Heart right ventricle (tissue), 16 donors: ENCODE measurements around the gene KAT2A. TPM values are rescaled to one million over a fixed set of nuclear protein-coding genes. Genes with fewer than 3 reads are reported as not detected.

Source experiments
- ATAC-seq, 8 donors: fragments of 200-7000 bp; cut with Tn5 transposase; one replicate each; pipeline ENCODE4 v1.9.1; 2020; ENCODE audit warnings: mild to moderate bottlenecking in 8 of 8, moderate library complexity in 8 of 8, moderate number of reproducible peaks in 1 of 8
- DNase-seq, 2 donors: peaks; one replicate each; pipeline ENCODE4 v3.0.0-alpha.2; 2020
- H3K27ac ChIP-seq, 10 donors: fragments of 200-600 bp; sonication (generic) in 2 of 10; one replicate each; pipeline versions ENCODE4 v1.5.0 to v1.8.0; 2020 to 2022; ENCODE audit warnings: mild to moderate bottlenecking in 3 of 10
- H3K27me3 ChIP-seq, 7 donors: fragments of 200-600 bp; one replicate each; pipeline ENCODE4 v1.8.0; 2021 to 2022; ENCODE audit warnings: mild to moderate bottlenecking in 2 of 7
- H3K36me3 ChIP-seq, 9 donors: fragments of 200-600 bp; sonication (generic) in 1 of 9; one replicate each; pipeline versions ENCODE4 v1.5.0 to v1.8.0; 2020 to 2022; ENCODE audit warnings: mild to moderate bottlenecking in 2 of 9
- H3K4me1 ChIP-seq, 9 donors: fragments of 200-600 bp; sonication (generic) in 1 of 9; one replicate each; pipeline versions ENCODE4 v1.5.0 to v1.8.0; 2020 to 2022; ENCODE audit warnings: mild to moderate bottlenecking in 4 of 9
- H3K4me3 ChIP-seq, 10 donors: fragments of 200-600 bp; sonication (generic) in 2 of 10; one replicate each; pipeline versions ENCODE4 v1.5.0 to v1.8.0; 2020 to 2022; ENCODE audit warnings: mild to moderate bottlenecking in 7 of 10, moderate library complexity in 2 of 10
- H3K9me3 ChIP-seq, 11 donors: fragments of 200-600 bp in 10 of 11; sonication (generic) in 2 of 11; one replicate each; pipeline versions ENCODE4 v1.5.0 to v1.8.0; 2013 to 2022; ENCODE audit warnings: mild to moderate bottlenecking in 2 of 11, control low read depth in 1 of 11, moderate library complexity in 1 of 11
- WGBS, 2 donors: extraction: QIAGEN DNeasy Blood & Tissue Kit; methylation state at CpG; one replicate each; pipeline ENCODE4 v1.1.7; 2013; ENCODE audit warnings: inconsistent platforms in 1 of 2; 5-methylcytosine and 5-hydroxymethylcytosine counted together
- intact Hi-C, 10 donors: fragments of 100-400 bp; cut with DNase I; formaldehyde crosslinking; loops; one replicate each; pipeline versions ENCODE4 v1.11.1 to v1.14.2; 2022
- polyA plus RNA-seq, 2 donors: library from polyadenylated mRNA; stranded (reverse); fragments of 200-250 nt; gene quantifications; one replicate each; pipeline ENCODE4 v1.2.3, GENCODE V29; 2013
- total RNA-seq, 10 donors: library from RNA; stranded (reverse); fragmentation: NEBNext Ultra II Directional in 3 of 10; extraction: Animal tissue kit (Norgen Biotek cat#: 25700) in 3 of 10; gene quantifications; one replicate each; pipeline versions ENCODE4 v1.2.1 to v1.2.4, GENCODE V29; 2021 to 2023
- TF ChIP-seq, protein P1 (sequence below), 9 donors: fragments of 200-600 bp; sonication (generic) in 2 of 9; IDR thresholded peaks; one replicate each; pipeline versions ENCODE4 v1.5.0 to v1.8.0; 2021 to 2022; ENCODE audit warnings: antibody characterized with exemption in 9 of 9, mild to moderate bottlenecking in 5 of 9, moderate library complexity in 1 of 9
- donor health status: Arrhythmogenic right ventricular cardiomyopathy.
- donor health status: ischemic (EF 13 %, LVEDD 7.1; RV severe dilation, severe dysfunction).
- donor health status: healthy with polysubstance abuse.
- donor health status: DM: no; HTN: yes; CAD: no.
- donor health status: DM: no; HTN: no; CAD: no.
- donor health status: ischemic (EF 25% LVEDD 6.9; RV normal size, moderate dysfunction).
- donor health status: ischemic (EF 25% LVEDD 5.7; RV mildly dilated, moderate dysfunction).
- donor health status: healthy.
- donor health status: DM: yes; HTN: yes; CAD: no.
- donor health status: Ischemic cardiomyopathy.
- donor health status: ischemic (EF 35%, LVEDD 5.7; RV mildly dilated, moderate dysfunction).
- donor health status: nonischemic (EF 11% LVEDD 7.7; RV severe dilation, severe dysfunction).
- donor health status: DM: yes; HTN: yes; CAD: no.
- donor health status: PGD.
- donor health status: ischemic (EF 29% LVEDD 5.4; RV normal size, mild dysfunction).
- donor health status: nonischemic (EF 23%, LVEDD 6.1; RV moderate dilation, normal function).

KAT2A gene
- total and polyA plus RNA-seq, 12 donors, result 9.3 to 118 (median 15.0) TPM

DNA sequence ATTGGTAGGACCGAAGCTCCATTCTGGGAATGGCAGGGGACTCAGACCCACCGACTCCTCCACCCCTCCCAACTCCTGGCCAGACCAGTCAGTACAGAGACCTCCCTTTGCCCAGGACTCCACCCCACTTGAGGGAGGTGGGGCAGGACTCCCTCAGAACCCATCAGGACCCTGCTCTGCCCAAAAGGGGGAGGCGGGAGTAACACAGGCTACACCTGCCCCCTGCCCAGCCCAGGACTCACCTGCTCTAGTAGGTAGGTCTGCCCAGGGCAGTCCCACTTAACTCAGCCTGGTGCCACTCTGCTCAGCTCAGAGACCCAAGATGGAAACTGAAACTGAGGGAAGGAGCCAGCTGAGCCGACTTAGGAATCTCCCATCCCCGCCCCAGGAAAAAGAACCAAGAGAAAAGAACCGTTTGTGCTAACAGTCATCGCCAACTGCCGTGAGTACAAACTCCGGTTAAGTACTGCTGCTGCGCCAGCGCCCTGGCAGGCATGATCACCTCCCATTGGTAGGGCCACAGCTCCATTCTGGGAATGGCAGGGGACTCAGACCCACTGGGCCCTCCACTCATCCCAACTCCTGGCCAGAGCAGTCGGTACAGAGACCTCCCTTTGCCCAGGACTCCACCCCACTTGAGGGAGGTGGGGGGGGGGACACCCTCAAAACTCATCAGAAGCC is 9.2 kb downstream of the KAT2A start:
- Histone ChIP-seq H3K27ac (peak overlapping the region; percentile 69 to 93 (median 90)), H3K4me3 (peak overlapping the region; percentile 16 to 69 (median 62)), H3K36me3 (peaks cover 0 to 77% (median 0%) of the 10 kb centered on the region in 9 donors), H3K9me3 (no peaks in the 10 kb centered on the region), H3K4me1 (peaks cover 7 to 41% (median 17%) of the 10 kb centered on the region in 9 donors), H3K27me3 (no peaks in the 10 kb centered on the region)
- TF ChIP-seq, protein P1, sequence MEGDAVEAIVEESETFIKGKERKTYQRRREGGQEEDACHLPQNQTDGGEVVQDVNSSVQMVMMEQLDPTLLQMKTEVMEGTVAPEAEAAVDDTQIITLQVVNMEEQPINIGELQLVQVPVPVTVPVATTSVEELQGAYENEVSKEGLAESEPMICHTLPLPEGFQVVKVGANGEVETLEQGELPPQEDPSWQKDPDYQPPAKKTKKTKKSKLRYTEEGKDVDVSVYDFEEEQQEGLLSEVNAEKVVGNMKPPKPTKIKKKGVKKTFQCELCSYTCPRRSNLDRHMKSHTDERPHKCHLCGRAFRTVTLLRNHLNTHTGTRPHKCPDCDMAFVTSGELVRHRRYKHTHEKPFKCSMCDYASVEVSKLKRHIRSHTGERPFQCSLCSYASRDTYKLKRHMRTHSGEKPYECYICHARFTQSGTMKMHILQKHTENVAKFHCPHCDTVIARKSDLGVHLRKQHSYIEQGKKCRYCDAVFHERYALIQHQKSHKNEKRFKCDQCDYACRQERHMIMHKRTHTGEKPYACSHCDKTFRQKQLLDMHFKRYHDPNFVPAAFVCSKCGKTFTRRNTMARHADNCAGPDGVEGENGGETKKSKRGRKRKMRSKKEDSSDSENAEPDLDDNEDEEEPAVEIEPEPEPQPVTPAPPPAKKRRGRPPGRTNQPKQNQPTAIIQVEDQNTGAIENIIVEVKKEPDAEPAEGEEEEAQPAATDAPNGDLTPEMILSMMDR (IDR thresholded peaks at IDR 0.05), result no peak
- intact Hi-C loops, result loop anchor here in 2 of 10 donors (5.0 kb wide), 2 partner anchors 45 to 85 kb away; no protein-coding TSS in a partner anchor
- WGBS, 2 donors, result 30 to 39% methylated on average over 12 of the region's 12 CpGs
- ATAC-seq (peak; percentile 16 to 62 (median 46)), DNase-seq (peak in 1 of 2 donors; percentile 30)

DNA sequence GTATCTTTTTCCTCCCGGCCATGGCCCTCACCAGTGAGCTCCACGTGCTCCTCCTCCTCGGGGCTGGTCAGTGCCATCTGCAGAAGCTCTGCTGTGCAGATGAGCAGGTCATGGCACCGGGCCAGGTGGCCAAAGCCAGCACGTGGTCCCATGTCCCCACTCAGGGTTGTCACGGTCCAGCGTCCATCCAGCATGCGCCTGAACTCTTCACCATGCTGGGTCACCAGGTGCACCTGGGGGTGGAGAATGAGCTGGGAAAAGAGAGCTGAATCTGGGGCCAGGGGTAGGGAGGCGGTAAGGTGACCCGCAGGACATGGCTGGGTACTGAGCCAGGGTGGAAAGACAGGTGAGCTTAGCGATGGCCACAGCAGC is 9.9 kb downstream of the KAT2A start:
- ATAC-seq, result no peak
- WGBS, 2 donors, result 87 to 89% methylated on average over 11 of the region's 11 CpGs

DNA sequence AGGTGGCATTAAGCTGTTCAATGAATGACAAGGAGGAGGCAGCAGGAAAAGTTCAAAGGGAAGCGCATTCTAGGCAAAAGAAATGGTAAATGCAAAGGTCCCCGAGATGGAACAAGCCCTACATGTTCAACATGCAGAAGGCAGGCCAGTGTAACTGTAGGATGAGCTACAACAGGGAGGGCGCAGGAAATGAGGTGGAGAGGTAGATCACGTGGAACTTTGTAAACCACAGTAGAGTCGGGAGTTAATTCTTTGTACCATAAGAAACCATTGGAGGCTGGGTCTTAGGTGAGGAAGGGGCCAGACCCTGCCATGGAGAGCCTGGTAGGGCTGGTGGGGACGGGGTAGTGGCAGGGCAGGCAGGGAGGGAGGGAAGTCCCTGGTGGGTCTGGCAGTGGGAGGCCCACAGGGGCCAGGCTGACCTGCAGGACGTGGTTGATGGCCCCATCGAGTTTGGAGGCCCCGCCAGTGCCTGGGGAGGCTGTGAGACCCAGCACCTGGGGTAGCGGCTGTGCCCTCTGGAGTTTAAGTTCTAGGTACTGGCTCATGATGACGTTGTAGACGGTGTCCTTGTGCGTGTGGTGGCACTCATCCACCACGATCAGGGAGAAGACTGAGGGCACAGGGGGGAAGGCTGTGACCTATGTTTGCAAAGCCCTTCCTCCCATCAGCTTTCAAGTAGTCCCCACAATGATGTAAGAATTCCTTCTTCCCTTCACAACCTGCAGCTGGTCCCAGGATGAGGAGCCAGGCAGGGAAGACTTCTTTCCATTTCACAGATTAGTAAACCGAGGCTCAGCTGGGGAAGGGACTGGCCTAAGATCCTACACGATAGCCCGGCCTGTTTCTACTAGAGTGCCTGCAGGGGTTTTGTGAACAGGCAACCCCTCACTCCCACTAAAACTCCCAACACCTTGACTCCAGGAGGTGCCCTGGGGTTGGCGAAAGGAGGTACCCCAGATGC is 10.6 kb downstream of the KAT2A start:
- no peak overlapping the region for H3K4me3 ChIP-seq
- H3K27me3 ChIP-seq, result no peaks in the 10 kb centered on the region
- 91 to 92% methylated on average over 18 of the region's 18 CpGs for WGBS, 2 donors
- H3K9me3 ChIP-seq, result no peaks in the 10 kb centered on the region
- H3K36me3 ChIP-seq, result peaks cover 0 to 77% (median 0%) of the 10 kb centered on the region in 9 donors
- no peak overlapping the region for H3K27ac ChIP-seq
- intact Hi-C loops, result loop anchor here in 2 of 10 donors (5.0 kb wide), 2 partner anchors 43 to 83 kb away; no protein-coding TSS in a partner anchor
- H3K4me1 ChIP-seq, result peaks cover 7 to 34% (median 17%) of the 10 kb centered on the region in 9 donors
- no peak for DNase-seq
- ATAC-seq, result no peak
- TF ChIP-seq, protein P1 (IDR thresholded peaks at IDR 0.05), result no peak

More for the DNA sequence above, 9.9 kb downstream of the KAT2A start:
- Histone ChIP-seq H3K27me3 (no peaks in the 10 kb centered on the region), H3K9me3 (no peaks in the 10 kb centered on the region), H3K4me1 (peaks cover 7 to 35% (median 17%) of the 10 kb centered on the region in 9 donors), H3K4me3 (peak overlapping the region in 5 of 10 donors; percentile 50 to 67 (median 66)), H3K36me3 (peaks cover 0 to 77% (median 0%) of the 10 kb centered on the region in 9 donors), H3K27ac (peak overlapping the region in 8 of 10 donors; percentile 69 to 93 (median 90))
- intact Hi-C loops, result loop anchor here in 2 of 10 donors (5.0 kb wide), 2 partner anchors 44 to 84 kb away; no protein-coding TSS in a partner anchor
- no peak for DNase-seq
- TF ChIP-seq, protein P1 (IDR thresholded peaks at IDR 0.05), result no peak

DNA sequence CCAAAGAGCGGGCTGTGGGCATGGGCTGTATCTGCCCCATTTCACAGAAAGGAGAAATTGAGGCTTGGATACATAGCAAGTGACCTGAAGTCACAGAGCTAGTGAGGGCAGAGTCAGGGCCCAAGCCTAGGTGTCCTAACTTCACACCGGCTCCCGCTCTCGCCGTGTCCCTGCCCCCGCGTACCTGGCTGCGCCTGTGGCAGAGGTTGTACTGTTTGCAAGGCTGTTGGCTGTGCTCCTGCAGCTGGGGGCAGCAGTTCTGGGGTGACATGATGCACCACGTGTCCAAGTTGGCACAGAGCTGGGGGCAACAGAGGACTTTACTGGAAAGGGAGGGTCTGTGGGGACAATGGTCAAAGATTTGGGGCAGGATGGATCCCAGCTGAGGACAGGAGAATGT is 12.1 kb downstream of the KAT2A start:
- DNase-seq (no peak), ATAC-seq (no peak)
- no peaks in the 10 kb centered on the region for H3K9me3 ChIP-seq
- no peaks in the 10 kb centered on the region for H3K27me3 ChIP-seq
- H3K4me3 ChIP-seq, result no peak overlapping the region
- TF ChIP-seq, protein P1 (IDR thresholded peaks at IDR 0.05), result no peak
- H3K36me3 ChIP-seq, result peaks cover 0 to 80% (median 0%) of the 10 kb centered on the region in 9 donors
- H3K4me1 ChIP-seq, result peaks cover 7 to 34% (median 17%) of the 10 kb centered on the region in 9 donors
- no peak overlapping the region for H3K27ac ChIP-seq
- 85 to 96% methylated on average over 9 of the region's 9 CpGs for WGBS, 2 donors
- intact Hi-C loops, result loop anchor here in 1 of 10 donors (10.0 kb wide), 1 partner anchor 144 kb away; the partner anchor contains the start of gene CNP
